ENCODE data around the gene MMP20.

MMP20 gene

DNA sequence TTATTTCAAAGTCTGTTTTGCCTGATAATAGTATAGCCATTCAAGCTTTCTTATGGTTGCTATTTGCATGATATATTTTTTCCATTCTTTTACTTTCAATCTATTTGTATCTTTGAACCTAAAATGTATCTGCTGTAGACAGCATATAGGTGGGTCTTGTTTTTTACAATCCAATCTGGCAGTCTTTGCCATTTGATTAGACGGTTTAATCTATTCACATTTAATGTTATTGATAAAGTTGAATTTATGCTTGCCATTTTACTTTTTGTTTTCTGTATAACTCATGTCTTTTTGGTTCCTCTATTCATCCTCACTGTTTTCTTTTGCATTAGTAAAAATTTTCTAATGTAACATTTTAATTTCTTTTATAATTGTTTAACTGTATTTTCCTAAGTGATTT is 37.4 kb downstream of the MMP20 start:
- H3K4me3 ChIP-seq (ENCODE audit: low read length): no peak overlapping the region
- DNase-seq (ENCODE audit: low read depth): no peak
- no peak for TF ChIP-seq CTCF (conservative IDR thresholded peaks at IDR 0.05; ENCODE audit: low read length)

GRCh38 chr11:102583141-102583873 is 41.8 kb downstream of the MMP20 start:
- no peak for DNase-seq (ENCODE audit: low read depth)

DNA sequence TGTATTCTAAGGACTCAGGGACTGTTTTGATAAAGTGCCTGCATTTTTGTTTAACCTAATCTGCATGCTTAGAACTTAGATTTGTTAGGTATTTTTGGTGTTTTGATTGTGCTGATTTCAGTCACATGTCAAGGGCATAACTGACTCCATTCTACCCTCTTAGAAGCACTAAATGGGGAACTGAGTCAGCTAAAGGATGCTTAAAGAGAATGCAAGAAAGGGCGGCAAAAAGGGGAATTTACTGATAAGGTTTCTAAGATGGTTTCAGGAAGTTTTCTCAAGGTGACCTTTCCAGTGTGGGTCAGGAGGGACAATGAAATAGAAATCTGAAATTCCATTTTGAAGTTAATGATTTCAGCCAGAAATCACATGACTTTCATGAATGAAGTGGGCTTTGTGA is 43.0 kb downstream of the MMP20 start:
- TF ChIP-seq CTCF (conservative IDR thresholded peaks at IDR 0.05; ENCODE audit: low read length): no peak
- no peak overlapping the region for H3K4me3 ChIP-seq (ENCODE audit: low read length)
- no peak for DNase-seq (ENCODE audit: low read depth)

More at GRCh38 chr11:102583141-102583873, 41.8 kb downstream of the MMP20 start:
- no peak for TF ChIP-seq CTCF (conservative IDR thresholded peaks at IDR 0.05; ENCODE audit: low read length)
- H3K4me3 ChIP-seq (ENCODE audit: low read length): no peak overlapping the region

DNA sequence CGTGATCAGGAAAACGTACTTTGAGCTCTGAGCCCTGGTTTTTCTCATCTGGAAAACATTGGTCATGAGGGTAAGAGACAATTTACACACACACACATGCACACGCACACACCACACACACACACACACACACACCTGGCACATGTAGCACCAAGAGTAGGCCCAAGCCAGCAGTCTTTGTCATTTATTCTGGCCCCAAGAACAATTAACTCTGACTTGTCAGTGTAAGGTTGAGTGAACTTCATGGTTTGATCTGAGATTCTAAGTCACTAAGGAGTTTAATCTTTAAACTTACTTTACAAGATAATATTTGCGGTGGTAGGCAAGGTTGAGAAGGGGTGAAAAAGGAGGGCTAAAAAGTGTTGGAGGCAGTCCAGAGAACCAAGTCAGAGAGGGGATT is 44.1 kb downstream of the MMP20 start:
- DNase-seq (ENCODE audit: low read depth): no peak
- no peak overlapping the region for H3K4me3 ChIP-seq (ENCODE audit: low read length)
- no peak for TF ChIP-seq CTCF (conservative IDR thresholded peaks at IDR 0.05; ENCODE audit: low read length)

DNA sequence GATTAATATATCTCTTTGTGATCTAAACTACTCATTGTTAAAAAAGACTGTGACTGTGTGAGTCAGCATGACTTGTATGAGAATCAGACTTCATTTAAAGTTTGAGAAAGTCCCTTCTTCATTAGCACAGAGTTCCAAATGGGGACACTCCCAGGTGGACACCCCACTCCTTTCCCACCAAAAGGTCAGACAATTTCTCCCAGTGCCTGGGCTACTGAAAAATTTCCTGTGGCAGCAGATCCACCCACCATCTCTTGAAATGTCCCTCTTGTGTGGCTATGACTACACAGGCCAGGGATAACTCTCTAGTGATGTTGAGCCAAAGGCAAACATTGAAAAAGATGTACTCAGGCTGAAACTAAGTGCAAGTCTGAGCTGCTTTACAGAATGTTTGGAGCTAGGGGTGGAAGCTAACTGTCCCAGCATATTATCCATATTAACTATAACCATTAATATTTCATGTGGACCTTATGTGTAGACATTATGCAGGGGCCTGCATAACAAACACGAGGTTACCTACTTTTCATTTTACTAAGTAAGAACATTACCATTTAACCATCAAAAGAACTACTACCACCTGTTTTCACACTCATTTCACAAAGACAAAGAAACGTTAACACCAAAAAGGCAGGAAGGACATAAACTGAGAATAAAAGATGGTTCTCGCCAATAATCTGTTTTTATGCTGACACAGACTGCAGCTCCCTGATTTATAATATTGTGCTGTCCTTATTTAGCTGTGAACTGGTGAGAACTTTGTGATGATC is 44.8 kb downstream of the MMP20 start:
- no peak overlapping the region for H3K4me3 ChIP-seq (ENCODE audit: low read length)
- DNase-seq (ENCODE audit: low read depth): no peak
- TF ChIP-seq CTCF (conservative IDR thresholded peaks at IDR 0.05; ENCODE audit: low read length): no peak

DNA sequence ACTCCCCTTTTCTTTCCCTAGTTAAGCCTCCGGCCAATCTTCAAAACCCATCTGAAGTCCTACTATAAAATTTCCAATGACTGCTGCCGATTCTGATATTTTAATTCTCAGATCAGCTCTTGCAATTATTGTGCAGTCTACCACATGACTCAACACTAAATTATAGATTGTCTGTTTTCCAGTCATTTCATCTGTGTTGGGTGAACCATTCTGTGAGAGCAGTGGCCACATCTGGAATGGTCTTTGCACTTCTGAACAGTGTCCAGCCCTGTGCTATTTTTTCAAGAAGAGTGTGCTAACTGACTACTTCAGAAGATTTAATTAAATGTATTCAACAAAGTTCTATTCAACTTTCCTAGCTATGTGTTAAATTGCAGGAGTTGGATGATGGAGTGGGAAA is 47.4 kb downstream of the MMP20 start:
- peak; percentile 25 for DNase-seq (ENCODE audit: low read depth)
- no peak for TF ChIP-seq CTCF (conservative IDR thresholded peaks at IDR 0.05; ENCODE audit: low read length)
- H3K4me3 ChIP-seq (ENCODE audit: low read length): no peak overlapping the region

- DNase-seq (ENCODE audit: low read depth): peak; percentile 60
- H3K4me3 ChIP-seq (ENCODE audit: low read length): no peak overlapping the region
- no peak for TF ChIP-seq CTCF (conservative IDR thresholded peaks at IDR 0.05; ENCODE audit: low read length)
These were observed 48.0 kb downstream of the MMP20 start for GRCh38 chr11:102577182-102577581.

Data from AG10803 (cell line).